SK-N-SH treated with all-trans-retinoic acid at 6 μM for 48 hours (cell line): ENCODE data around the gene SLC17A3.

ENCODE experiments used
- ATAC-seq: fragments of 200-7000 bp; cut with Tn5 transposase; 3 replicates; pipeline ENCODE4 v1.9.1; 2020; ENCODE audit warnings: mild to moderate bottlenecking, moderate library complexity
- ARNTL ChIP-seq: fragments of 450-650 bp; formaldehyde crosslinking; IDR thresholded peaks from 2 replicates; pipeline ENCODE4 v1.5.0; 2020; ENCODE audit warnings: low read depth, mild to moderate bottlenecking, moderate library complexity, borderline replicate concordance
- CREB5 ChIP-seq: fragments of 250-450 bp; sonication (Bioruptor Pico); IDR thresholded peaks from 2 replicates; pipeline ENCODE4 v1.5.1; 2020; ENCODE audit warnings: low read depth, mild to moderate bottlenecking, moderate library complexity
- CSDC2 ChIP-seq: fragments of 250-450 bp; sonication (Bioruptor Pico); IDR thresholded peaks from 2 replicates; pipeline ENCODE4 v1.5.0; 2020; ENCODE audit warnings: mild to moderate bottlenecking, moderate library complexity
- CSRNP3 ChIP-seq: fragments of 250-450 bp; sonication (Bioruptor Pico); IDR thresholded peaks from 2 replicates; pipeline ENCODE4 v1.5.1; 2021; ENCODE audit warnings: mild to moderate bottlenecking, moderate library complexity
- ESRRG ChIP-seq: fragments of 250-450 bp; sonication (Bioruptor Pico); IDR thresholded peaks from 2 replicates; pipeline ENCODE4 v1.6.1; 2021; ENCODE audit warnings: mild to moderate bottlenecking
- GLIS3 ChIP-seq: fragments of 250-450 bp; sonication (Bioruptor Pico); IDR thresholded peaks from 2 replicates; pipeline ENCODE4 v1.5.0; 2020; ENCODE audit warnings: mild to moderate bottlenecking, moderate library complexity
- ISL1 ChIP-seq: fragments of 250-450 bp; sonication (Bioruptor Pico); IDR thresholded peaks from 2 replicates; pipeline ENCODE4 v2.1.2; 2022; ENCODE audit warnings: mild to moderate bottlenecking, moderate library complexity
- OSR1 ChIP-seq: fragments of 250-450 bp; sonication (Bioruptor Pico); IDR thresholded peaks from 2 replicates; pipeline ENCODE4 v1.8.0; 2022; ENCODE audit warnings: moderate library complexity, mild to moderate bottlenecking, inconsistent platforms
- PATZ1 ChIP-seq: fragments of 250-450 bp; sonication (Bioruptor Pico); IDR thresholded peaks from 2 replicates; pipeline ENCODE4 v1.8.0; 2020; ENCODE audit warnings: mild to moderate bottlenecking, moderate library complexity, borderline replicate concordance
- POU6F1 ChIP-seq: fragments of 250-450 bp; sonication (Bioruptor Pico); IDR thresholded peaks from 2 replicates; pipeline ENCODE4 v1.8.0; 2021; ENCODE audit warnings: low read depth, mild to moderate bottlenecking, moderate library complexity, borderline replicate concordance
- TCF4 ChIP-seq: fragments of 250-450 bp; sonication (Bioruptor Pico); IDR thresholded peaks from 2 replicates; pipeline ENCODE4 v1.8.0; 2021; ENCODE audit warnings: mild to moderate bottlenecking, moderate library complexity, borderline replicate concordance
- TSHZ2 ChIP-seq: fragments of 250-450 bp; sonication (Bioruptor Pico); IDR thresholded peaks from 2 replicates; pipeline ENCODE4 v1.5.0; 2020; ENCODE audit warnings: mild to moderate bottlenecking, moderate library complexity
- ZFP3 ChIP-seq: fragments of 250-450 bp; sonication (Bioruptor Pico); IDR thresholded peaks from 2 replicates; pipeline ENCODE4 v1.5.0; 2020; ENCODE audit warnings: mild to moderate bottlenecking, moderate library complexity
- ZNF565 ChIP-seq: fragments of 450-650 bp; formaldehyde crosslinking; conservative IDR thresholded peaks from 2 replicates; pipeline ENCODE4 v1.5.0; 2020; ENCODE audit warnings: low read depth, mild to moderate bottlenecking, moderate library complexity
- ZNF70 ChIP-seq: fragments of 450-650 bp; formaldehyde crosslinking; IDR thresholded peaks from 2 replicates; pipeline ENCODE4 v1.5.0; 2020; ENCODE audit warnings: mild to moderate bottlenecking, moderate library complexity
- ZNF8 ChIP-seq: fragments of 450-650 bp; formaldehyde crosslinking; IDR thresholded peaks from 2 replicates; pipeline ENCODE4 v1.5.0; 2020; ENCODE audit warnings: mild to moderate bottlenecking, moderate library complexity

The SLC17A3 gene, protein sequence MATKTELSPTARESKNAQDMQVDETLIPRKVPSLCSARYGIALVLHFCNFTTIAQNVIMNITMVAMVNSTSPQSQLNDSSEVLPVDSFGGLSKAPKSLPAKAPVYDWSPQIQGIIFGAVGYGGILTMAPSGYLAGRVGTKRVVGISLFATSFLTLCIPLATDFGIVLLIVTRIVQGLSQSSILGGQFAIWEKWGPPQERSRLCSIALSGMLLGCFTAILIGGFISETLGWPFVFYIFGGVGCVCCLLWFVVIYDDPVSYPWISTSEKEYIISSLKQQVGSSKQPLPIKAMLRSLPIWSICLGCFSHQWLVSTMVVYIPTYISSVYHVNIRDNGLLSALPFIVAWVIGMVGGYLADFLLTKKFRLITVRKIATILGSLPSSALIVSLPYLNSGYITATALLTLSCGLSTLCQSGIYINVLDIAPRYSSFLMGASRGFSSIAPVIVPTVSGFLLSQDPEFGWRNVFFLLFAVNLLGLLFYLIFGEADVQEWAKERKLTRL

GRCh38 chr6:25874118-25874517 lies at the start of gene SLC17A3:
Gene SLC17A3, minus strand, starts transcription at chr6:25874243. Its CDS starts 5,856 bp downstream, at chr6:25868387.
- no peak for ATAC-seq

More at GRCh38 chr6:25874118-25874517, at the start of gene SLC17A3:
- TF ChIP-seq CREB5 (CRISPR knock-in tag), result no peak
- TF ChIP-seq ZFP3 (CRISPR knock-in tag), result no peak
- TF ChIP-seq OSR1 (CRISPR knock-in tag), result no peak
- TF ChIP-seq ZNF565 (CRISPR knock-in tag), result no peak
- TF ChIP-seq TSHZ2 (CRISPR knock-in tag), result no peak
- TF ChIP-seq ESRRG (CRISPR knock-in tag), result no peak
- TF ChIP-seq POU6F1, result no peak
- no peak for TF ChIP-seq ISL1 (CRISPR knock-in tag)
- no peak for TF ChIP-seq CSRNP3 (CRISPR knock-in tag)
- no peak for TF ChIP-seq ARNTL (CRISPR knock-in tag)
- TF ChIP-seq ZNF70 (CRISPR knock-in tag), result no peak
- no peak for TF ChIP-seq PATZ1
- no peak for TF ChIP-seq ZNF8 (CRISPR knock-in tag)
- TF ChIP-seq CSDC2 (CRISPR knock-in tag), result no peak
- no peak for TF ChIP-seq GLIS3 (CRISPR knock-in tag)
- TF ChIP-seq TCF4 (CRISPR knock-in tag), result no peak
